ENCODE results near the gene CXCL14.

GRCh38 chr5:135535820-135536801 is 42.7 kb downstream of the CXCL14 start, which contains the start of gene NEUROG1:
- TF ChIP-seq EZH2 (IDR thresholded peaks at IDR 0.05; ENCODE audit: low read depth, unreplicated experiment) = peak; percentile 83
- TF ChIP-seq CTCF (conservative IDR thresholded peaks at IDR 0.05; ENCODE audit: low read depth in 2 of 2) = no peak
- TF ChIP-seq REST (IDR thresholded peaks at IDR 0.05; ENCODE audit: unreplicated experiment) = no peak
- no peak for TF ChIP-seq EZH2phosphoT487 (IDR thresholded peaks at IDR 0.05; ENCODE audit: unreplicated experiment)
- TF ChIP-seq POLR2AphosphoS5 (IDR thresholded peaks at IDR 0.05; ENCODE audit: low read depth) = no peak
- TF ChIP-seq ZNF462 (CRISPR knock-in tag; IDR thresholded peaks at IDR 0.05) = no peak
- no peak for TF ChIP-seq NANOG (IDR thresholded peaks at IDR 0.05; ENCODE audit: borderline replicate concordance)
- TF ChIP-seq ZNF331 (CRISPR knock-in tag; IDR thresholded peaks at IDR 0.05; ENCODE audit: low read depth) = no peak
- peak; percentile 35; the same call in 1 of the 2 replicates for TF ChIP-seq CREB1 (CRISPR knock-in tag; IDR thresholded peaks at IDR 0.05; ENCODE audit: low read depth)
- no peak for TF ChIP-seq STAT1 (IDR thresholded peaks at IDR 0.05; ENCODE audit: unreplicated experiment)
- TF ChIP-seq JUNB (IDR thresholded peaks at IDR 0.05; ENCODE audit: unreplicated experiment) = no peak
- TF ChIP-seq ZNF114 (CRISPR knock-in tag; IDR thresholded peaks at IDR 0.05) = no peak
- no peak for TF ChIP-seq ETS1 (IDR thresholded peaks at IDR 0.05)
